Stomach smooth muscle (tissue), 2 donors: ENCODE measurements around the gene PRKAB2.
"Not testable (repeated sequence)": the region's sequence is repeated elsewhere in the genome, so short reads cannot be mapped to it uniquely, and the experiment has no call there.

Experiments
- H3K27ac ChIP-seq: one replicate; pipeline ENCODE4 v1.7.0; 2013; ENCODE audit warnings: mild to moderate bottlenecking, low read length, inconsistent platforms
- H3K27me3 ChIP-seq, 2 donors: one replicate each; pipeline ENCODE4 v1.7.0; 2013; ENCODE audit warnings: low read length in 2 of 2; ENCODE audit not compliant: insufficient read depth in 2 of 2, control insufficient read depth in 1 of 2
- H3K36me3 ChIP-seq, 2 donors: one replicate each; pipeline ENCODE4 v1.7.0; 2013; ENCODE audit warnings: low read length in 2 of 2; ENCODE audit not compliant: control insufficient read depth in 2 of 2, insufficient read depth in 2 of 2
- H3K4me1 ChIP-seq: one replicate; pipeline ENCODE4 v1.7.0; 2013; ENCODE audit warnings: low read length; ENCODE audit not compliant: control insufficient read depth, insufficient read depth
- H3K4me3 ChIP-seq, 2 donors: one replicate each; pipeline ENCODE4 v1.7.0; 2013; ENCODE audit warnings: low read length in 2 of 2
- H3K9ac ChIP-seq, 2 donors: one replicate each; pipeline ENCODE4 v1.7.0; 2013; ENCODE audit warnings: low read length in 2 of 2, mild to moderate bottlenecking in 1 of 2
- H3K9me3 ChIP-seq, 2 donors: one replicate each; pipeline ENCODE4 v1.7.0; 2013; ENCODE audit warnings: low read length in 2 of 2; ENCODE audit not compliant: control insufficient read depth in 2 of 2
- donor health status: healthy.
- donor health status: Pancreatic carcinoma.

The PRKAB2 gene

DNA sequence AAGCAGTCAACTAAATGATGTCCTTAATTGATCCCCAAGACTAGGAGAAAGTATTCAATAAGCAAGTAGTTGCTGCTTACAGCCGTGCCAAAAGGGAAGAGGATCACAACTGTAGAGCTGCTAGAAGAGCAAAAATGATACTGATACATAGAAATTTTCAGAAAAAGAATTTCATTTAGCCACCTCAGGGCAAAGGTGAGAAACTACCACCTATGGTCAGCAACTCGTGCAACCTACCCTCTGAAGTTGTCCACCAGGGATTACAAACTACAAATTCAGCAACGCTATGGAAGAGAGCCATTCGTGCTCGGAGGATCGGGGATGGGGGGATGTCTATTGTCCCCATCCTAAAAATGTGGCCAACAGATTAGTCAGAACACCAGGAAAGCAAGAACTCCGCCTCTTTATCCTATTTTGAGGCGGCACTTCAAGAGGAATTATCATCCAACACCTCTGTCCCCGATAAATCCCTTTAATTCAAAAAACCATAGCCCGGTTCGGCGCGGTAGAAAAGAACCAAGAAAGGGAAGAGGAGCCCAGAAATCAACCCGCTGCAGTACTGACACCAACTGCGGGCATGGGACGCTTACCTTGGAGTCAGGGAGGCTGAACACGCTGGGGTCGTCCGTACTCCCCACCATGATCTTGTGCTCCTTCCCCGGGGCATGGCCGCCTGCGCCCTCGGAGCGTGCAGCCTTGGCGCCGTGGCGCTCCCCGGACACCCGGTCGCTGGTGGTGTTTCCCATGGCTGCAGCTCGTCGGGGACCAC is 687 bp downstream of the PRKAB2 start:
- peak overlapping the region; percentile 78 for H3K27ac ChIP-seq
- H3K4me3 ChIP-seq: peak overlapping the region; percentile 83 to 96
- no peaks in the 10 kb centered on the region for H3K9me3 ChIP-seq
- peaks cover under 1 to 2% of the 10 kb centered on the region in 2 donors for H3K36me3 ChIP-seq
- no peaks in the 10 kb centered on the region for H3K27me3 ChIP-seq
- H3K9ac ChIP-seq: peak overlapping the region; percentile 84 to 86
- peaks cover 13% of the 10 kb centered on the region for H3K4me1 ChIP-seq

DNA sequence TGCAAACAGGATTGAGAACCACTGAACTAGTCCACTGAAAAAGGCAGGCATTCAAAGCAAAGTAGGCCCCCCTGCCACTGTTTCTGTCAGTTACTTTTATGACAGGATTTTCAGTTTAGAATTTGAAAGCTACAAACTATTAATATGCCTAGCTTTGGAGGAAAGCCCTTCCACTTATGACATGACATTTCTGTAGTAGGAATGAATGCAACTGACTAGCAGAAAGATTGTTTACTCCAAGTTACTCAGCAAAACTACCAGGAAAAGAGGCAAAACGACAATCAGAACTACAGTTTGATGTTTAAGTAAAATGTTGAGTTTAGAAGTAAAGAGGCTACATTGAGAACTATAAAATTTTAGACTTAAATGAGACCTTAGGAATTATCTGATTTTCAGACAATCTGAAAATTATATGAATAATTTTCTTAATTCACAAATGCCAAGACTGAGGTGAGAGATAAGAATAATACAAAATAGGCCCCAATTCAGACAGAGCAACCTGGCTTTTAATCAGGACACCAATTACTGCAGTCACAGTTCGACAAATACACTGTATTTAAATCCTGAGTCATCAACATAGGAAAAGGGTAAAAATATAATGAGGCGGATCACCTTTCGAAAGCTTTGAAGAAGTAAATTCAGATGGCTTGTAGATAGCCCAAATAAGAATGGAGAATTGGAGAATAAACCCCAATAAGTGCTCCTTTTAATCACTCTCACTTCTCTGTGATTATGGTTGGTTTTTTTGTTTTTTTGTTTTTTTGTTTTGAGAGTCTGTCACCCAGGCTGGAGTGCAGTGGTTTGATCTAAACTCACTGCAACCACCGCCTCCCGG is 2.2 kb downstream of the PRKAB2 start:
- Histone ChIP-seq H3K4me3 (peak overlapping the region in 1 of 2 donors; percentile 96), H3K4me1 (peaks cover 13% of the 10 kb centered on the region), H3K27ac (no peak overlapping the region), H3K36me3 (peaks cover 4 to 8% of the 10 kb centered on the region in 2 donors), H3K9ac (no peak overlapping the region), H3K27me3 (no peaks in the 10 kb centered on the region), H3K9me3 (no peaks in the 10 kb centered on the region)

DNA sequence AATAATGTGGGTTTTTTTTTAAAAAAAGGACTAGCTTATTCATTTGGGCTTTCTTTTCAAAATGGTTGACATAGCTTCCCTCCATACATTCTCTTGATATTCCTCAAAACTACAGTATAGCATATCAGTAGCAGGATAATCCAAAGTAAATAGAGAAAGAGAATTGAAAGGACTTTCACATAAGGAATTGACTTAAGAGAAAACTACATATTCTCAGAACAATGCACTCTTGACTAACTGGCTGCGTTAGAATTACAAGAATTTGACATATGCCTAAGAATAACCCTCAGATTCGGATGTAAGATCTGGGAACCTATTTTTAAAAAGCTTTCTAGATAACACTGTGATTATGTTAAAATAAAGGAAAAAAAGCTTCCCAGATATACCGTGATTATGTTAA is 3.1 kb downstream of the PRKAB2 start:
- Histone ChIP-seq H3K27me3 (no peaks in the 10 kb centered on the region), H3K36me3 (peaks cover 4 to 8% of the 10 kb centered on the region in 2 donors), H3K9me3 (no peaks in the 10 kb centered on the region), H3K9ac (no peak overlapping the region), H3K27ac (no peak overlapping the region), H3K4me3 (no peak overlapping the region), H3K4me1 (peaks cover 13% of the 10 kb centered on the region)

DNA sequence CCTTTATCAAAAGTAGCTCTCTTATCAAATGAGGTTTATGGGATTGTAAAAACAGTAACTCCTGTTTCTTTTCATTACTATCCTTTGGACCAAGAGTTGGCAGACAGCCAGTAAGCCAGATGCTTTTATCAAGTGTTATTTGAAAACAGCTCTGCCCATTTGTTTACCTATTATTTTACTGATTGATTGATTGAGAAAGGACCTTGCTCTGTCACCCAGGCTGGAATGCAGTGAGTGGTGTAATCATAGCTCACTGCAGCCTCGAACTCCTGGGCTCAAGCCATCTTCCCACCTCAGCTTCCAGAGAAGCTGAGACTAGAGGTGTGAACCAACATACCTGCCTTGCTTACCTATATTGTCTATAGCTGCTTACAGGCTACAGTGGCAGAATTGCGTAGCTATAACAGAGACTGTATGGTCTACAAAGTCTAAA is 3.6 kb downstream of the PRKAB2 start:
- no peaks in the 10 kb centered on the region for H3K9me3 ChIP-seq
- no peak overlapping the region for H3K4me3 ChIP-seq
- no peak overlapping the region for H3K9ac ChIP-seq
- peaks cover 11% of the 10 kb centered on the region for H3K4me1 ChIP-seq
- no peak overlapping the region for H3K27ac ChIP-seq
- H3K27me3 ChIP-seq: no peaks in the 10 kb centered on the region
- peaks cover 4 to 8% of the 10 kb centered on the region in 2 donors for H3K36me3 ChIP-seq

DNA sequence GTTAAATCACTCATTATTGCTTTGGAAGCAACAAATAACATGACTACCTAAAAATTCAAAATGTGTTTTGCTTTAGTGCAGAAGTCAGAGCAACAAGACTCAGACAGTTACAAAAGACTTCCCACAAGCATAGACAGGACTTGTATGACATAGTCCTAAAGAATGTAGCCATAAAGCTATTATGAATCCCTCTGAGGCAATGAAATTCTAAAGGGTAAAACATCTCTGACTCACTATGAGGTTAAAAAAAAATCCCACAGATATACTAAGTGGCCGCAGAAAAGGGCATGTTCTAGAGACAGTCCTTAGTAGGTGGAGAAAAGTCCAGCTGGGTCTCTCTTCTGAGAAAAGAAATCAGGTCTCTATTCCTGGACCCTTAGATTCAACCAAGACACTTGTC is 4.9 kb downstream of the PRKAB2 start:
- peaks cover 9% of the 10 kb centered on the region for H3K4me1 ChIP-seq
- H3K9ac ChIP-seq: no peak overlapping the region
- H3K27me3 ChIP-seq: no peaks in the 10 kb centered on the region
- no peak overlapping the region for H3K4me3 ChIP-seq
- H3K36me3 ChIP-seq: peaks cover 4 to 12% of the 10 kb centered on the region in 2 donors
- H3K9me3 ChIP-seq: no peaks in the 10 kb centered on the region
- no peak overlapping the region for H3K27ac ChIP-seq

DNA sequence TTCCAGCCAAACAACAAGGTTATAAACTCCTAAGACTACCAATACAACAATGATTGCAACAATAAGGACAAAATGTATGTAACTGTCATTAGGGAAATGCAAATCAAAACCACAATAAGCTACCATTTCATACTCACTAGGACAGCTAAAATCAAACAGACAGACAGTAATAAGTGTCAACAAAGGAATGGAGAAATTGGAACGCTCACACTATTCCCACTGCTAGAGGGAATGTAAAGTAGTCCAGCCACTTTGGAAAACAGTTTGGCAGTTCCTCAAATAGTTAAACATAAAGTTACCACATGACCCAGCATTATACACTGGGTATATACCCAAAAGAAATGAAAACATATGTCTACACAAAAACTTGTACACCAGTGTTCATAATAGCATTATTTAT is 9.3 kb downstream of the PRKAB2 start:
- Histone ChIP-seq H3K27me3 (no peaks in the 10 kb centered on the region), H3K4me1 (no peaks in the 10 kb centered on the region), H3K27ac (no peak overlapping the region), H3K36me3 (peaks cover 36 to 39% of the 10 kb centered on the region in 2 donors), H3K9ac (no peak overlapping the region), H3K9me3 (no peaks in the 10 kb centered on the region), H3K4me3 (no peak overlapping the region)

DNA sequence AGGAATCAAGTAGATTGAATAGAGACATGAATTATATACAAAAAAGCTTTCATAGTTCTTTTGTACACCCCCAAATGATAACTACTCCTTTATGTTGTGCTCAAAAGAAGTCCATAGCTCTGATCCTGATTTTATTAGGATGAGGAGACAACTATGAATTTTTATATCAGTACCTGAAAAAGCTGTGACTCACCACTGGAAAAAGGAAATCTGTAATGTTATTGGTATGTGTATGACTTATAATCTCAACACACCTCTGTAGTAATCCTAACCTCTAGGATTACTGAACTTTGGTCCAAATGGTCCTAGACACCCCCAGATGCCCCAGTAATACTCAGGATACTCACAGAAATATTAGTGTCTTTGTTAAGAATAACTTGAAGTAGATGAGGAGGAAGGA is 10.2 kb downstream of the PRKAB2 start:
- peaks cover 41 to 48% of the 10 kb centered on the region in 2 donors for H3K36me3 ChIP-seq

DNA sequence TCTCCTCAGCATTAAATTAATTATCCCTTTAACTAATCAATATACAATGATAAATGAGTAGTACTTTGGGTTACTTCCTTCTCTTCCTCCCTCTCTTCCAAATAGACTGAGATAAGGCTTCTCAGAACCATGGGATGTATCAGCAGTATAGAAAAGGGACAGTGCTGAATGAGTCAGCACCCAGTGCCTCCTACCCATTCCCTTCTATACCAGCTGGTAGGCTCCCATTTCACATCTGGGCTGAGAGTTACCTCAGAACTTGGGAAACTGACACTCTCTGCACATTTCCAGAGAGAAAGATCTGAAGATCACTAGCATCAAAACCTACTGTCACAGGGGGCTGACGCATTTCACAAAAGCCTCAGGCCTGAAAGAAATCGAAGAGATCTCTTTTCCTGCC is 15.2 kb downstream of the PRKAB2 start:
- H3K27me3 ChIP-seq, H3K4me3 ChIP-seq, H3K9me3 ChIP-seq, H3K4me1 ChIP-seq, H3K27ac ChIP-seq, H3K9ac ChIP-seq: not testable (repeated sequence)
- peaks cover 47 to 49% of the 10 kb centered on the region in 2 donors for H3K36me3 ChIP-seq

More for the DNA sequence above, 10.2 kb downstream of the PRKAB2 start:
- Histone ChIP-seq H3K9me3 (no peaks in the 10 kb centered on the region), H3K9ac (no peak overlapping the region), H3K27me3 (no peaks in the 10 kb centered on the region), H3K4me1 (no peaks in the 10 kb centered on the region), H3K4me3 (no peak overlapping the region), H3K27ac (no peak overlapping the region)

DNA sequence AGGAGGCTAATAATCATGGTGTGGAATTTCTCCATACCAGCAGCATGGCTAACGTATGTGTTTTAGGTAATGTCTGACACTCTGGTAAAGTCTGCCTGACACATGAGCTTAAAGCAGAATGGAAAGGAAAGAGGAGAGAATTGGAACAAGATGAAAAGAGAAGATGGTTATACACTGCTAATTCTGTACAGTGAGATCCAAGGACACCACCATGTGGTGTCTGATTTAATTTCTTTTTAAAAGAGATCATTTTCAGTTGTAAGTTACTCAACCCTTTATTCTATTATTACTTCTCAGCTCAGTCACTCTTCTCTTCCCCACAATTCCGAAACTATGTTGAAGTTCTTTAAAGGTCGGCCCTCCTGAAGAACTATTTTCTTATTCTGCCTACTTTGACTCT is 15.6 kb downstream of the PRKAB2 start:
- Histone ChIP-seq H3K36me3 (peaks cover 46 to 47% of the 10 kb centered on the region in 2 donors), H3K27ac (no peak overlapping the region), H3K4me3 (no peak overlapping the region), H3K4me1 (no peaks in the 10 kb centered on the region), H3K27me3 (no peaks in the 10 kb centered on the region), H3K9ac (no peak overlapping the region), H3K9me3 (no peaks in the 10 kb centered on the region)

DNA sequence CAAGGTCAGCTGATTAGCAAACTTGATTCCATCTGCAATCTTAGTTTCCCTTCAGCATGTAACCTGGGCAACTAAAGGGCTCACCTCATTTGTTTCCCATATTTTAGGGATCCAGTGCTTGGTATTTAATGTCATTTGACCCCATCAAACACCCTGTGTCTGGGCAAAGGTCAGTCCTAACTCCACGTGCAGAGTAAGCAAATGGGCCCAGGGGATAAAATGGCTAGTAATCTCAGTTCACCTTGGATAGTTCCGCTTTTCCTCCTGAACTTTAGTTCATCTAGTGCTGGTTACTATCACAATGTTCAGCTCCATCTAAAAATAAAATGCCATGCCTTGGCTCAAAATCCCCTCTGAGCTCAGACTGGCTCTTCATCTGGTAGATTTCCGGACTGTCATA is 19.5 kb downstream of the PRKAB2 start:
- no peaks in the 10 kb centered on the region for H3K27me3 ChIP-seq
- no peaks in the 10 kb centered on the region for H3K9me3 ChIP-seq
- H3K4me3 ChIP-seq: no peak overlapping the region
- no peak overlapping the region for H3K9ac ChIP-seq
- H3K36me3 ChIP-seq: peaks cover 17 to 18% of the 10 kb centered on the region in 2 donors
- no peaks in the 10 kb centered on the region for H3K4me1 ChIP-seq
- H3K27ac ChIP-seq: no peak overlapping the region
